HCT116 (cell line): ENCODE measurements around the gene ZNF503.

ENCODE experiments used
- CEBPB ChIP-seq: IDR thresholded peaks from 2 replicates; pipeline ENCODE4 v1.6.1; 2012; ENCODE audit warnings: low read depth
- CTCF ChIP-seq, 3 experiments: fragments of 200-600 bp in 1 of 3; sonication (generic) in 1 of 3; IDR thresholded peaks in 2 of 3; conservative IDR thresholded peaks in 1 of 3; 2 replicates each; pipeline ENCODE4 v1.5.1; 2012 to 2017; ENCODE audit warnings: low read depth in 2 of 3, low read length in 2 of 3, antibody characterized with exemption in 1 of 3, borderline replicate concordance in 1 of 3, control low read depth in 1 of 3, mild to moderate bottlenecking in 1 of 3, mixed read lengths in 1 of 3, mixed run types in 1 of 3, moderate library complexity in 1 of 3; ENCODE audit not compliant: insufficient read depth in 1 of 3
- EZH2 ChIP-seq: fragments of 200-600 bp; sonication (generic); IDR thresholded peaks from 2 replicates; pipeline ENCODE4 v1.6.1; 2017; ENCODE audit warnings: antibody characterized with exemption, mixed run types
- JUND ChIP-seq: IDR thresholded peaks from 2 replicates; pipeline ENCODE4 v1.6.1; 2012
- POLR2A ChIP-seq: IDR thresholded peaks from 2 replicates; pipeline ENCODE4 v1.7.0; 2011; ENCODE audit warnings: borderline replicate concordance; ENCODE audit not compliant: insufficient read depth, insufficient read length; ENCODE audit errors: extremely low read depth
- POLR2AphosphoS5 ChIP-seq: IDR thresholded peaks from 2 replicates; pipeline ENCODE4 v1.6.1; 2011; ENCODE audit warnings: mild to moderate bottlenecking, low read depth, low read length, moderate library complexity
- RAD21 ChIP-seq: IDR thresholded peaks from 2 replicates; pipeline ENCODE4 v1.6.1; 2012; ENCODE audit warnings: low read depth, mild to moderate bottlenecking
- SP1 ChIP-seq: IDR thresholded peaks from 2 replicates; pipeline ENCODE4 v1.6.1; 2012; ENCODE audit warnings: low read depth
- SRF ChIP-seq: IDR thresholded peaks from 2 replicates; pipeline ENCODE4 v1.6.1; 2012; ENCODE audit warnings: low read depth
- TCF7L2 ChIP-seq: IDR thresholded peaks from 2 replicates; pipeline ENCODE4 v1.7.0; 2011; ENCODE audit warnings: borderline replicate concordance, inconsistent platforms; ENCODE audit not compliant: insufficient read depth, insufficient read length; ENCODE audit errors: extremely low read depth

DNA sequence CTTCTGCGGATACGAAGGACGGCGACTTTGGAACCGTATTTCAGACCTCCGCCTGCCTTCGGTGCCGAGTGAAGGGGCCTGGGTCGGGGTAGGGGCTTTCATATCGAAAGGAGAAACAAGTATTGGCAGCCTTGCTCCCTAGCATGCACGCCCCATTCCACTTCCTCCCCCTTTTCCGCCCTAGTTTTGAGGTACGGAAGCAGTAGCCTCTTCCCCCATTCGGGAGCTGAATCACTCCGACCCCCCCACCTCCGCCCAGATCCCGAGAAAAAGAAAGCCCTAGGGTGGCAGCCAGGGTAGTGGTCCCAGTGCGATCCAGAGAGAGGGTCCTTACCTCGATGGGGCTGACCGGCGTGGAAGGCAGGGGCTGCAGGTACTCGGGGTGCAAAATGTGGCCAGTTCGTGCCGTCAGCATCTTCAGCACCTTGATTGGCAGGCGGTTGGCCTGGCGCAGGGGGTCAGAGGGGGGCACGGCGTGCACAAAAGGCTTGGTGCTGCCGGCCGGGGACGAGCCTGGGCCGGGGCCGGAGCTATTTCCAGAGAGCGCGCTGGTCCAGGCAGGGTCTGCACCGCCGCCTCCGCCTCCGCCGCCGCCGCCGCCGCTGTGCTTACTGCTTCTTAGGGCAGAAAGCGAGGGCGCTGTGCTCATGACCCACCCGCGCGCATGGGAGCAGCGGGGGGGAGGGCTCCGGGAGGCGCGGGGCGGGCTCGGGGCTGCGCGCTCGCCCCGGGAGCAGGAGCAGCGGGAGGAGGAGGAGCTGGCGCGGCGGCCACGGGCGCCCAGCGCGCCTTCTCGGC is 594 bp downstream of the ZNF503 start:
- TF ChIP-seq CTCF (IDR thresholded peaks at IDR 0.05 in 2 of 3, conservative IDR thresholded peaks at IDR 0.05 in 1 of 3; ENCODE audit: borderline replicate concordance in 1 of 3, insufficient read depth in 1 of 3, low read depth in 2 of 3, low read length in 2 of 3) (no peak), POLR2AphosphoS5 (no peak), TCF7L2 (no peak), EZH2 (no peak), RAD21 (no peak), SP1 (no peak), POLR2A (no peak), CEBPB (no peak), JUND (no peak), SRF (no peak)
